ENCODE measurements around the gene SEMA5A. TPM values are rescaled to one million over a fixed set of nuclear protein-coding genes. Genes with fewer than 3 reads are reported as not detected.

SEMA5A gene
- total RNA-seq, 1 donor from 2014 or later = 0.40 TPM

DNA sequence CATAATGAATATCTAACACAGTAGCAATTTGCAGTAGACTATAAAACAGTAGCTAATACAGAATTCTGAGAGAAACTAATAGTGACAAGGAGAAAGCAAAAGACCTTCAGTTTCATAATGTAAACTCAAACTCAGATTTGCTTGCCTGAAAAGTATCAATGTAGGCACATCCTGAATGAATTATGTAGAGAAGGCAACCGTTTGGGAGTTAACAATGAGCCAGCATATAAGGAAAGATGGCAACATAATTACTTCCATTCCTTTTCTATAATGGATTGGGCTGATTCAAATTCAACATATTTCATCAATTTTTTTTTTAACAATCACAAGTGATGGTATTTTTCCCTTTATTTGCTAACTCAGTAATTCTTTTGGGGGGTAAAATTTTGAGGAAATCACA lies 261.6 kb downstream of the SEMA5A start:
- DNase-seq (ENCODE audit: low read depth, low spot score) = no peak

GRCh38 chr5:9283473-9283872 lies 262.4 kb downstream of the SEMA5A start:
- no peak for DNase-seq (ENCODE audit: low read depth, low spot score)

- no peak for DNase-seq (ENCODE audit: low read depth, low spot score)
Measured at GRCh38 chr5:9283021-9283420, 262.9 kb downstream of the SEMA5A start.

GRCh38 chr5:9282211-9282610 lies 263.7 kb downstream of the SEMA5A start:
- DNase-seq (ENCODE audit: low read depth, low spot score) = no peak

GRCh38 chr5:9279774-9280173 lies 266.1 kb downstream of the SEMA5A start:
- no peak for DNase-seq (ENCODE audit: low read depth, low spot score)

DNA sequence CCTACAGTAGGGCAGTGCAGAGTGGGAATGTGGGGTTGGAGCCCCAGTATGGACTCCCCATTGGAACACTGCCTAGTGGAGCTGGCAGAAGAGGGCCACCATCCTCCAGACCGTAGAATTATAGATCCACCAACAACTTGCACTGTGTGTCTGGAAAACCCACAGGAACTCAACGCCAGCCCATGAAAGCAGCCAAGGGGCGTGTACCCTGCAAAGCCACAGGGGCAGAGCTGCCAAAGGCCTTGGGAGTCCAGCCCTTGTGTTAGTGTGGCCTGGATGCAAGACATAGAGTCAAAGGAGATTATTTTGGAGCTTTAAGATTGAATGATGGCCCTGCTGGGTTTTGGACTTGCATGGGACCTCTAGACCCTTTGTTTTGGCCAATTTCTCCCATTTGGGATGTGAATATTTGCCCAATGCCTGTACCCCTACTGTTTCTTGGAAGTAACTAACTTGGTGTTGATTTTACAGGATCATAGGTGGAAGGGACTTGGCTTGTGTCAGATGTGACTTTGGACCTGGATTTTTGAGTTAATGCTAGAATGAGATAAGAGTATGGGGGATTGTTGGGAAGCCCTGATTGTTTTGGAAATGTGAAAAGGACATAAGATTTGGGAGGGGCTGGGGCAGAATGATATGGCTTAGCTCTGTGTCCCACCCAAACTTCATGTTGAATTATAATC lies 266.8 kb downstream of the SEMA5A start:
- DNase-seq (ENCODE audit: low read depth, low spot score) = no peak

DNA sequence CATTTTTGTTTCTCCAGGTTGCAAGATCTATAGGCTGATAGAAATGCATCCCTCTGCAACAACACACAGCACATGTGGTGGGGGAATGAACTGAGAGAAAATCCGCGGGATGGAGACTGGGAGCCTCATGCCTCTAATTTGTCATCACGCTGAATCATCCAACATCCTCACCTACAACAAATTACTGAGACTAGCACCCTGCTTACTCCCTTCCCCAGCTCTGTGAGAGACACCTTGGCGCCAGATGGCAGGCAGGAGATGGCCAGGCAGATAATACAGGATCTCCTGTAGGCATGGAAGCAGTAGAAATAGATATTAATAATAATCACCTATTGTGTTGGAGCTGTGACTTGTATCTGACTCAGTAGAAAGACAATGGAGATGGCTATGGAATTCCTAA lies 276.9 kb downstream of the SEMA5A start:
- no peak for DNase-seq (ENCODE audit: low read depth, low spot score)

GRCh38 chr5:9268226-9268625 lies 277.6 kb downstream of the SEMA5A start:
- no peak for DNase-seq (ENCODE audit: low read depth, low spot score)

DNA sequence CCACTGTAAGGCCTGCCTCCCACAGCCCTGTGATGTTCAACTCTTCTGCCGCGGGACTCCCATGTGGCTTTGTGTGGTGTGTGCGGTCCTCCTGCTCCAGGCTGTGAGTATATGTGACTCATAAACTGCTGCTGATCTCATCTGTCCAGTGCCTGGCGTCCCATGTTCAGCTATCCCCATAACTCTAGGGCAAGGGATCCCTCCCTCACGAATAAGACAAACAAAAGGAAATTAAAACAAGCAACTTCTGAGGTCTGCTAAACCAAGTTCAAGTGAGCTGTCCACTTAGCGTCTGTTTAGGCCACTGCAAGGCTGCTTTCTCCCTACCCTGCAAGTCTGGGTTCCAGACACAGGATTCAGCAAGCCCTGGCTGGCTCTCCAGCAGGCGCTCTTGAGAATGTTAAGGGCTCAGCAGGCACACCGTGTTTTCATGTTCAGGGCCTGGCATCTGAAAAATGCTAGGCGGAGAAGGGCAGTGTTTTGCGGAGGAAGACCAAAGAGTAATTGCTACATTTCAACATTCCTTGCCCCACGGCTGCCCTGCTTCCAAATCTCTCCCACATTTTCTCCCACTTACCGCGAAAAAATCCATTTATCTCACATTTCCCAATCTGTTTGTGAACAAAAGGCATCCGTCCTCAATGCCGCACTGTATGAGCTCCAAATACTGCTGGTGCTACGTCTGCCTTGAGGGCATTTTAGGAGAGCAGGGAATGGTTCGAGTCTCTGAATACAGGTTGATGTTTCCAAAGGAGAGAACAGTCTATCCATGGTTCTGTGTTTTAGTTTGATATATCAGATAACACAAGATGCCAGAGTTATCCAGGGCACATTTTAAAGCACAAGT lies 280.2 kb downstream of the SEMA5A start:
- no peak for DNase-seq (ENCODE audit: low read depth, low spot score)

- no peak for DNase-seq (ENCODE audit: low read depth, low spot score)
Measured at GRCh38 chr5:9264301-9264700, 281.6 kb downstream of the SEMA5A start.

DNA sequence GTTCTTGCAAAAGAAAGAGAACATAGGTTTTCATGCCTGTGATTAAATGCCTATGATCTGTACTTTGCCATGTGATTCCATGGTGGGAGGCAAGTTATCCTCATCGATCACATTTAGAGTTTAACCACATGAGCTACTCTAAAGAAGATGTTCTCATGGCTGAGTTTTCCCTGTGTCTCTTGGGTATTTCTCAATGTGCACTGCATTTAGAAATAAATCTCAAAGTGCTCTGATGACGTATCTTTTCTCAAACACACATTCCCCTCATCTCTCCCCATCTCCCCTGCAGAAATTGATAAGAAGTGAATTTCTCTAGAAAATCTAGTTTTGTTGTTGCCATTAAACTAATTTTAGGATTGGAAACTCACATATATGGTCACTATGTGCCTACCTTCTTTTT lies 282.2 kb downstream of the SEMA5A start:
- DNase-seq (ENCODE audit: low read depth, low spot score) = no peak

GRCh38 chr5:9251379-9251980 lies 294.4 kb downstream of the SEMA5A start:
- no peak for DNase-seq (ENCODE audit: low read depth, low spot score)

DNA sequence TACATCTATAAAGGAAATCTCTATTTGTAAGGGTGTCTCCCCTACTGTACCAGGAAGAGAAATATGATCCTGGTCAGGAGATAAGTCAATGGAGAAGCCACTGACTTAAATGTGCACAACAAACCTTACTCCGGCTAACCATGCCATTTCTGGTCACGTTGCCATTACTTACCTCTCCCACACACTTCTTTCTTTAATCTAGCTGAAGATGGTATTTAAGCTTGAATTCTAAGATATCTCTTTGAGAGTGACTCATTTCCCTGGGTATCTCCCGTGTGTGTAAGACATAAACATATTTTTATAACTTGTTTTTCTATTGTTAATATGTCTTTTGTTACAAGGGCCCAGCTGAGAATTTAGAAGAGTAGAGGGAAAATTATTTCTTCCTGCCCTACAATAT lies 296.6 kb downstream of the SEMA5A start:
- no peak for DNase-seq (ENCODE audit: low read depth, low spot score)

DNA sequence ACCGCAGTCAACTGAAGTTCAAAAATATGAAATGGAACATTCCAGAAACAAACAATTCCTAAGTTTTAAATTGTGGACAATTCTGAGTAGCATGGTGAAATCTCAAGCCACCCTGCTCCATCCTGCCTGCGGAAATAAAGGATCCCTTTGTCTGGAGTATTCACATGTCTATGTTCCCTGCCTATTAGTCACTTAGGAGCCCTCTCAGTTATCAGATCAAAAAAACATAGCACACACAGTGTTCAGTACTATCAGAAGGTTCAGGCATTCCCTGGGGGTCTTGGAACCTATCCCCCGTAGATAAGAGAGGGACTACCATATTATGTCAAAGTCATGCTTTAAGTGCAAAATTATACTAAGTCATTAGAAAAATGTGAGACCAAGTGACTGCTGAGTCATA lies 300.8 kb downstream of the SEMA5A start:
- no peak for DNase-seq (ENCODE audit: low read depth, low spot score)

GRCh38 chr5:9244417-9244816 lies 301.5 kb downstream of the SEMA5A start:
- no peak for DNase-seq (ENCODE audit: low read depth, low spot score)

DNA sequence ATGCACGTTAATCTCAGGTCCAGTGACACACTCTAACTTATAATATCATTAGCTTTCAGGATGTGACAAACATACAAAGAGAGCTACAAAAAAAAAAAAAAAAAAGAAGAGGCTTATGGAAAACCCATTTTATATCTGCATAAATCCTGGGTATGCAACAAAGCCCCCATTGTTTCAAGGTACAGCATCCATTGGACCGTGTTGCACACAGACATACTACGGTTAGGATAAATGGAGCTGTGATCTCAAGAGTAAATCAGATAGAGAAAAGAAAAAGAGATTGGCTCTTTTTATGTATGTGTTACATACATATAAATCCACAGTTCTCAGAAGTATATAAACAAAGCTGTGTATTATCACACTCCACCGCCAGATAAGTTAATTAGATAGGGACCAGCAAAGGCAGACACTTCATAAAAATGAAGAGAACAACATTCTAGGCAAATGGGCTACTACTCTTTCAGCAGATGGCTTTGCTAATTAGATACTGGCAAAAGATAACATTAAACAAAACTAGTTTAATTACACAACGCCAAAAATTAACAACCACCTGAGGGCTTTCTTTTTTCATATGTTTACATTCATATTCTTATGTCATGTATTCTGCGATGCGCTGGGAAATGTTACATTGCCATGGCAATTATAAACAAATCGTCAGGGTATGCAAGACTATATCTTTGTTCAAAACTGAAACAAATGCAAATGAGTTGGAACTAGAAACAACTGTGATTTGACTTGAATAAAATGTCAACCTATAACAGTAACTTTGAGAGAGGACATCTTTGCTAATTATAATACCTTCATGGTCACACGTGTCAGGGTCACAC lies 304.2 kb downstream of the SEMA5A start:
- DNase-seq (ENCODE audit: low read depth, low spot score) = no peak

GRCh38 chr5:9240431-9240830 lies 305.4 kb downstream of the SEMA5A start:
- no peak for DNase-seq (ENCODE audit: low read depth, low spot score)

DNA sequence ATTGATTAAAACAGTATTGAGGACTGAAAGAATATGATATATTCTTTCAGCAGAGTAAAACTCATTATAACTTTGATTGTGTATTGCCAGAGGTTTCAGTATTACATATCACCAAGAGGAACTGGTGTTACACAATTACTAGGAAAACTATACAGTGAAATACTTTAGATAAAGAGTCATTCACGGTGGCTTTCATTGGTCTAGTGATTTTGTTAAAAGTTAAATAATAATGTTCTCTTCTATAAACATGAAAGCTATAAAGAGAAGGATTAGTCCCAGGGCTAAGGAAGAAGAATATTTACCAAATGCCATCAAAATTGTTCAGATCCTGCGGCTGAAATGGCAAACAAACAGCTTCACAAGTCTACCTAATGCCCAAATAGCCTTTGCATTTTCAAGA lies 306.2 kb downstream of the SEMA5A start:
- DNase-seq (ENCODE audit: low read depth, low spot score) = no peak

DNA sequence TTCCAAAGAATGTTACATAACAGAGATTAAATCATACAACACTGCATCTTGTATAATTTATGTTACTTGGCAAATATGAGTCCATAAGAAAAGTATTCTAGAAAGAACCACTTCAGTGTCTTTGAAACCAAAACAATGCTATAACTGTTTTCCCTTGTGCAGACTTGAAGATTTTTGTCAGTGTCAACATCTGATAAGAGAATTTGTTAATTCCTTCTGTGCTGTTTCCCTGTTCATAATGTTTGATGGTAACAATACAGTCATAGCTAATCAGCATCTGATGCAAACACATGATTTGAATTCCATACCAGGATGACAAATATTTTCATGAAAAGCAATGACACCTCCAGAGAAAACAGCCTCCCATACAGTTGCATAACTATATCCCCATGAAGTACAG lies 306.8 kb downstream of the SEMA5A start:
- no peak for DNase-seq (ENCODE audit: low read depth, low spot score)

DNA sequence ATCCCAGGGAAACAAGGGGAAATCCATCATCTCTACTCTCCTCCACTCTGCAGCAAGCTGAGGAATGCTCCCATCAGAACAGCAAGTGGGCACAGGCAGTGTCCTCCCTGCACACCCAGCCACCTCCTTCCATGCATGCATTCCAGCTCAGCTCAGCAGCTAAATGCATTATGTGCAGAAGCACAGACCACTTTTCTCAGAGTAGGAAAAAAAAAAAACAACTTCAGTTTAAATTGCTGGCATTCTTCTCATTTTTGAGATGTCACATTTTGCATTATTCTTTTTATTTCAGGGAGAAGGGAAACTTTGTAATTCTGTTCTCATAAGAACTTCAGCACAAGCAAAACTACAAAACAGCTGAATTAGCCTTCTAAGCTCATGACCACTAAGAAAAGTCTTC lies 312.2 kb downstream of the SEMA5A start:
- no peak for DNase-seq (ENCODE audit: low read depth, low spot score)

GRCh38 chr5:9233035-9233434 lies 312.8 kb downstream of the SEMA5A start:
- no peak for DNase-seq (ENCODE audit: low read depth, low spot score)

DNA sequence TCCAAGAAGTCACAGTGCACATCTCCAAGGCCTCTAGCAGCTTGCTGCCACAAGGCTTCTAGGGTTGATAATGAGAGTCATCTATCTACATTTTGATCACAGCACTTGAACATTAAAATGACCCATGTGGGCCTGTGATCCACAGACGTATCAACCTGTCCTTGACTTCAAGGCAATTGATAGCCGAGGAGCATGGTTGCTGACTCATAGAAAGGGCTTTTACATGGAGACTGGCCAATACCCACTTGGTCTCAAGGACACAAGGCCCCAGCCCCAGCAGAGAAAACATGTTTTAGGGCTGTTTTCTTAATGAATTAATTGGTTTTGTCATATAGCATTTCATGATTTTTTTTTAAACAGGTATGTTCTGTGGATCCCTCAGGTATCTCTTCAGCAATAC lies 314.0 kb downstream of the SEMA5A start:
- no peak for DNase-seq (ENCODE audit: low read depth, low spot score)
